ENCODE results near the gene MAST3.

Gene MAST3

GRCh38 chr19:18098891-18099622 is 1.5 kb downstream of the MAST3 start:
- no peak for TF ChIP-seq GATA3 (IDR thresholded peaks at IDR 0.05; ENCODE audit: low read depth, low read length)
- TF ChIP-seq GATA2 (IDR thresholded peaks at IDR 0.05; ENCODE audit: low read depth, low read length), result no peak

- TF ChIP-seq GATA3 (IDR thresholded peaks at IDR 0.05; ENCODE audit: low read depth, low read length) (no peak), GATA2 (IDR thresholded peaks at IDR 0.05; ENCODE audit: low read depth, low read length) (no peak)
Measured at GRCh38 chr19:18099623-18099995, 2.0 kb downstream of the MAST3 start.

- TF ChIP-seq GATA3 (IDR thresholded peaks at IDR 0.05; ENCODE audit: low read depth, low read length) (no peak), GATA2 (IDR thresholded peaks at IDR 0.05; ENCODE audit: low read depth, low read length) (no peak)
Measured at GRCh38 chr19:18100710-18101109, 3.1 kb downstream of the MAST3 start.

- TF ChIP-seq GATA2 (IDR thresholded peaks at IDR 0.05; ENCODE audit: low read depth, low read length) (no peak), GATA3 (IDR thresholded peaks at IDR 0.05; ENCODE audit: low read depth, low read length) (no peak)
Measured at GRCh38 chr19:18101268-18101667, 3.7 kb downstream of the MAST3 start.

- TF ChIP-seq GATA3 (IDR thresholded peaks at IDR 0.05; ENCODE audit: low read depth, low read length) (no peak), GATA2 (IDR thresholded peaks at IDR 0.05; ENCODE audit: low read depth, low read length) (no peak)
Measured at GRCh38 chr19:18102916-18103542, 5.5 kb downstream of the MAST3 start.

GRCh38 chr19:18104793-18105131 is 7.2 kb downstream of the MAST3 start:
- TF ChIP-seq GATA2 (IDR thresholded peaks at IDR 0.05; ENCODE audit: low read depth, low read length) (no peak), GATA3 (IDR thresholded peaks at IDR 0.05; ENCODE audit: low read depth, low read length) (no peak)

GRCh38 chr19:18107235-18107634 is 9.7 kb downstream of the MAST3 start:
- TF ChIP-seq GATA2 (IDR thresholded peaks at IDR 0.05; ENCODE audit: low read depth, low read length) (no peak), GATA3 (IDR thresholded peaks at IDR 0.05; ENCODE audit: low read depth, low read length) (no peak)

- TF ChIP-seq GATA3 (IDR thresholded peaks at IDR 0.05; ENCODE audit: low read depth, low read length), result no peak
- no peak for TF ChIP-seq GATA2 (IDR thresholded peaks at IDR 0.05; ENCODE audit: low read depth, low read length)
Measured at GRCh38 chr19:18108897-18109296, 11.3 kb downstream of the MAST3 start.

GRCh38 chr19:18109341-18109732 is 11.8 kb downstream of the MAST3 start:
- TF ChIP-seq GATA3 (IDR thresholded peaks at IDR 0.05; ENCODE audit: low read depth, low read length), result no peak

- TF ChIP-seq GATA2 (IDR thresholded peaks at IDR 0.05; ENCODE audit: low read depth, low read length) (no peak), GATA3 (IDR thresholded peaks at IDR 0.05; ENCODE audit: low read depth, low read length) (no peak)
Measured at GRCh38 chr19:18109733-18110608, 12.4 kb downstream of the MAST3 start.

- no peak for TF ChIP-seq GATA3 (IDR thresholded peaks at IDR 0.05; ENCODE audit: low read depth, low read length)
- no peak for TF ChIP-seq GATA2 (IDR thresholded peaks at IDR 0.05; ENCODE audit: low read depth, low read length)
Measured at GRCh38 chr19:18110609-18111232, 13.1 kb downstream of the MAST3 start.

- TF ChIP-seq GATA2 (IDR thresholded peaks at IDR 0.05; ENCODE audit: low read depth, low read length) (no peak), GATA3 (IDR thresholded peaks at IDR 0.05; ENCODE audit: low read depth, low read length) (no peak)
Measured at GRCh38 chr19:18112989-18113478, 15.5 kb downstream of the MAST3 start.

- TF ChIP-seq GATA3 (IDR thresholded peaks at IDR 0.05; ENCODE audit: low read depth, low read length), result no peak
- no peak for TF ChIP-seq GATA2 (IDR thresholded peaks at IDR 0.05; ENCODE audit: low read depth, low read length)
Measured at GRCh38 chr19:18113827-18114226, 16.2 kb downstream of the MAST3 start.

GRCh38 chr19:18114483-18114882 is 16.9 kb downstream of the MAST3 start:
- TF ChIP-seq GATA3 (IDR thresholded peaks at IDR 0.05; ENCODE audit: low read depth, low read length), result no peak
- no peak for TF ChIP-seq GATA2 (IDR thresholded peaks at IDR 0.05; ENCODE audit: low read depth, low read length)

Data from SH-SY5Y (cell line).